ENCODE results near the gene TTC23. TPM values are rescaled to one million over a fixed set of nuclear protein-coding genes. Genes with fewer than 3 reads are reported as not detected.

The TTC23 gene
- polyA plus RNA-seq, 1 donor from 2014 or later, result 0.99 TPM

DNA sequence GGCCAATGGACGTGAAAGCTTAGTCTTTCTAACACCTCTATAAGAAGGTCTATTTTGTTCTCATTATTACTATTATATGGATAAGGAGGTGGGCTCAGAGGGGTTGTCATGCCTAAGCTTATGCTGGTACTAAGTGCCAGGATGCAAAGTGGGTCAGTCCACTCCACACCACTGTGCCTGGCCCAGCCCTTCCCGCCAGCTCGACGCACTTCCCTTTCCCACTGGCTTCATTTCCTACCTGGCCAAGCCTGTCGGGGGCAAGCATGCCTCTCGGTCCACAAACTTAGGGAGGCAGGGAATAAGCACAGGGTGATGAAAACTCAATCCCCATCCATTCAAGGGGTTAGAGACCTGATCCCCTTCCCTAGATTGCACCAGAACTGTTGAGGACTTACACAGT lies 150.4 kb downstream of the TTC23 start:
- peaks cover 42% of the 10 kb centered on the region for H3K27me3 Mint-ChIP-seq
- peak overlapping the region in 1 of 4 donors; percentile 41 for H3K4me3 Mint-ChIP-seq
- H3K9me3 Mint-ChIP-seq, result no peaks in the 10 kb centered on the region

DNA sequence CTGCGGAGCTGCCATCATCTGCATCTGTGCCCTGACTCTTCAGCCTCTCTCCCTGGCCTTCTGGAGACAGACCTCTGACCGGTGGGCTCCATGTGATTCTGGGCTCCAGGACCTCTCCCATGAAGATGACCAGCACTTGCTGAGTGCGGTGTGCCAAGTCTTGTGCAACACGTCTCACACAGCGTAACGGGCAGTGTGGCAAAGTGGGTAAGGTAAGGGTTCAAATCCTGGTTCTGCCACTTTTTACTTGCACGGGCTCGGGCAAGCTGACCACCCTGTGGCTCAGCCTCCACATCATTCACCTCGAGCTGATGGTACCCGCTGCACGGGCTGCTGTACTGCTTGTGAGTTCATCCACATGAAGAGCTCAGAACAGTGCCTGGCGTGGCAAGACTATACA lies 151.0 kb downstream of the TTC23 start:
- H3K36me3 Mint-ChIP-seq, result no peaks in the 10 kb centered on the region
- H3K9me3 Mint-ChIP-seq, result no peaks in the 10 kb centered on the region
- H3K27me3 Mint-ChIP-seq, result peaks cover 38% of the 10 kb centered on the region
- no peak overlapping the region for H3K4me3 Mint-ChIP-seq
- H3K27ac Mint-ChIP-seq, result no peak overlapping the region
- peaks cover 2 to 5% (median 3%) of the 10 kb centered on the region in 3 donors for H3K4me1 Mint-ChIP-seq

More for the DNA sequence above, 150.4 kb downstream of the TTC23 start:
- H3K36me3 Mint-ChIP-seq, result no peaks in the 10 kb centered on the region
- H3K27ac Mint-ChIP-seq, result no peak overlapping the region
- peaks cover 2 to 9% (median 3%) of the 10 kb centered on the region in 3 donors for H3K4me1 Mint-ChIP-seq

DNA sequence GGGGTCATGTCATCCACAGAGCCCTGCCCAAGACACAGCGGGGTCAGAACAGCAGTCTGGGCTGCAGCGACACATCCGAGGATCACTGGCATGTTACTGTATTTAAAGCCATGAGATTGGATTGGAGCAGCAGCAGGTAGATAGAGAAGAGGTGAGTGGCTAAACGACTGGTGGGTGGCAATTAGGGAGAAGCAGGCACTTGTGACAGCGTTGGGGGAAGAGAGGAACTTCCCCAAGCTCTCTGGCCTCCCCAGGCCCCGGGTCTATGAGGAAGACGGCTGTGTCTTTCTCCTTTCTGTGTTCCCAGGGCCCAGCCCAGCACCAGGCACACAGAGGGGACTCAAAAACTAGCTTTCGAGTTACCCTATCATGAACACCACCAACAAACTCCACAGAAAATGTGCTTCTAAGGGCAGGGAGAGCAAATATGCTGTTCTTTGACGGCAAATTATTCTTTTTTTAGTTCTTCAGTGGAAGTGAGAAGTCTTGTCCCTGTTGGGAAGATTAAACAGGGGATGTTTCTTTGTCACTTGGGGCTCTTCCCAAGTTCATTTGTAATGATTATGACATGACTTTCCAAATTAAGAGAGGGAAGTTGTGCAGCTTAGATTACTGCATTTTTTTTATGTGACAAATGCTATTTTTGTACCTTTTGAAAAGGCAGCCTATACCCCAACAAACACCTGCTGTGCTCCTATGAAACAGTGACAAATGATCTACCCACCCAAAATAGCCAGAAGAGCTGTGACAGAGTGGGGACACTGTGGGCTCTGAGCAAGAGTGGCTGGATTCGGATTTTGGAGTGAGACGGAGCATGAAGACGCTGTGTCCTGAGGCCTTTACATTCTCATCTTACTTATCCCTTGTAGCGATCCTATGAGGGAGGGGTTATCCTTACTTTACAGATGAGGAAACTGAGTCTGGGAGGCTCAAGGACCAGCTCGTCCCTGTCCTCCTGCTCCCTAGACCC lies 151.7 kb downstream of the TTC23 start:
- Mint-ChIP-seq H3K36me3 (no peaks in the 10 kb centered on the region), H3K4me1 (peaks cover 2 to 4% (median 3%) of the 10 kb centered on the region in 3 donors), H3K4me3 (no peak overlapping the region), H3K27me3 (peaks cover 36% of the 10 kb centered on the region), H3K9me3 (no peaks in the 10 kb centered on the region), H3K27ac (no peak overlapping the region)

DNA sequence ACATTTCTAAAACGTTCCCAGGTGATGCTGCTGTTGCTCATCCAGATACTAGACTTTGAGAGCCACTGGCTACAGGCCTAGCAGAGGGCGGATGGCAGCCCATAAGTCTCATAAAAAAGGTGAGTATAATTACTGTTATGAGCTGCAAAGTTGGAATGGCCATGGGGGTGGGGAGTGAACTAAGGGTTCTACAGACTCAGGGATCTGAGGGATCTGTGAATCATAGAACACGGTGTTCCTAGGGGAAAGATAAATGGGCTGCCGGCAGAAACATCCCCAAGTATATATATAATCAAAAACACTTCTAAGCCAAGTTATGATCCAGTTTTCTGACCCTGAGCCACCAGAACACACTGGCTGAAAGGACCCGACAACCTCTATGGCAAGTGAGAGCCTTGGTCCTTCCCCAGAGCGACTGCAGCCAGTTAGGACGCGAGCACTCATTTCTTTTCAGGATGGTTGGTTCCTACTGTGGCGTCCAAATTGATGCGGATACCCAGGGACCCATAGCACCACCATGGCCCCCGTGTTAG lies 152.4 kb downstream of the TTC23 start:
- H3K4me3 Mint-ChIP-seq, result no peak overlapping the region
- peaks cover 2 to 4% (median 3%) of the 10 kb centered on the region in 3 donors for H3K4me1 Mint-ChIP-seq

DNA sequence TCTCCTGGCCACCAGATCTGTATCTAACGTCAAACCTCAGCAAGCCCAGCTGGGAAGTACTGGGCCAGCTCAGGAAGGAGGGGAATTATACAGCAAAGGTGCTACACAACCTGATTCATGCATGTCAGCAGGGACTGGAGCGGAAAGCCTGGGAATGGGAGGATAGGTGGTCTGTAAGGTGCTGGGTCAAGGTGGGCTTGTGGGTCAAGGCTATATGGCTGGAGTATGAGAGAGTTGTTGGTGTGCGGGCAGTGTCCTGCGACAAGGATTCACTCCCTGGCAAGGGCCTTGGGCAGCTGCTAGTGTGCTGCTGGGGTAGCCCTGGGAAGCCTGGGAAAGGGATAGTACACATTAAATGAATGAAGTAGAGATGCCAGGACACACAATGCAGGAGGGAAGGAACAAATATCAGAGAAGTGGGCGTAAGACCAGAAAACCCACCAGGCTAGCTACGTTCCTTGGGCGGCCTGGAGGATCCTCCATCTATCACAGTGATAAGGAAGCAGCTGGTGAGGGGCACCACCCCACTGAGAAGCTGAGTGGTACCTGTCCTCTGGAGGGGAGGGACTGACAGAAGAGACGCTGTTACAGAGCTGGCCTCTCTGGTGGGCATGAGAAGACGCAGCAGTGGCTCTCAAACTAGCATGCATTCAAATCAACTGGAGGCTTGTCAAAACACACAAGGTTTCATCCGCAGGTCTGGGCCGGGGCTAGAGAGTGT lies 153.0 kb downstream of the TTC23 start:
- Mint-ChIP-seq H3K27me3 (peaks cover 26% of the 10 kb centered on the region), H3K9me3 (no peaks in the 10 kb centered on the region), H3K27ac (no peak overlapping the region), H3K4me1 (peaks cover 2 to 4% (median 3%) of the 10 kb centered on the region in 3 donors), H3K4me3 (no peak overlapping the region), H3K36me3 (no peaks in the 10 kb centered on the region)

More for the DNA sequence above, 152.4 kb downstream of the TTC23 start:
- Mint-ChIP-seq H3K36me3 (no peaks in the 10 kb centered on the region), H3K27me3 (peaks cover 31% of the 10 kb centered on the region), H3K27ac (no peak overlapping the region), H3K9me3 (no peaks in the 10 kb centered on the region)

DNA sequence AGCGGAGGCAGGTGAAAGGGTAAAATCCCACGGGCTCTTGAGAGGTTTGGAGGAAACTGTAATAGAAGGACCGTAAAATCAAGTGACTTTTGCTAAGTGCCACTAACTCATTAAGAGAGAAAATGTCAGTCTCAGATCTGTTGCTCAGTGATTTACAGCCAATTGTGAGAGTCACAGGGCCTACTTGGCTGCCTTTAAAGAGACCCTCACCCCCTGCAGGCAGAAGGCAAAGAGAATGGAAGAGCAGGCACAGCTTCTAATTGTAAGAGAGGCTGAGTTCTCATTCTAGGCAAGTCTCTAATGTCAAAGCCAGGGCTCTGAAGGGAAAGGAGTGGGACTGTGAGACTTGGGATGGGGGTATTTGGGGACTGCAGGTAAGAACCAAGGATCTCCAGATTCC lies 153.8 kb downstream of the TTC23 start:
- Mint-ChIP-seq H3K27ac (no peak overlapping the region), H3K36me3 (no peaks in the 10 kb centered on the region), H3K27me3 (peaks cover 25% of the 10 kb centered on the region), H3K4me3 (no peak overlapping the region), H3K9me3 (no peaks in the 10 kb centered on the region), H3K4me1 (peaks cover 4 to 6% (median 5%) of the 10 kb centered on the region in 3 donors)

DNA sequence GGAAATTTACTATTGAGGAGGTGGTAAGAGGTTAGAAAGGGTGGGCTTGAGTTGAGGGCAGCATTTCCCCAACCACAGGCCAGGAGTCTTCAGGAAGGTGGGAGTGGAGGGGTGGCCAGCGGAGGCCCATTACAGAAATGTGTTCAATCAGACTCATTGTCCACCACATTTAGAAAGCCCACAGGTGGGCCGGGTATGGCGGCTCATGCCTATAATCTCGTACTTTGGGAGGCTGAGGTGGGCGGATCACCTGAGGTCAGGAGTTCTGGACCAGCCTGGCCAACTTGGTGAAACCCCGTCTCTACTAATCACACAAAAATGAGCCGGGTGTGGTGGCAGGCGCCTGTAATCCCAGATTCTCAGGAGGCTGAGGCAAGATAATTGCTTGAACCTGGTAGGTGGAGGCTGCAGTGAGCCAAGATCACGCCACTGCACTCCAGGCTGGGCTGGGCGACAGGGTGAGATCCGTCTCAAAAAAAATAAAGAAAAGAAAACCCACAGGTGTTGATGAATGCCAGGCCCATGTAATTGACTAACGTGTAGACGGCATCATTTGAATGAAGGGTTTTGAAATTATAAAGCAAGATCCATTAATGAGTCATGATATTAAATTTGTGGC lies 156.7 kb downstream of the TTC23 start:
- no peaks in the 10 kb centered on the region for H3K9me3 Mint-ChIP-seq
- H3K27me3 Mint-ChIP-seq, result peaks cover 4% of the 10 kb centered on the region
- H3K4me3 Mint-ChIP-seq, result no peak overlapping the region
- peaks cover 11 to 12% (median 12%) of the 10 kb centered on the region in 3 donors for H3K4me1 Mint-ChIP-seq
- H3K36me3 Mint-ChIP-seq, result peaks cover 3% of the 10 kb centered on the region
- H3K27ac Mint-ChIP-seq, result no peak overlapping the region

DNA sequence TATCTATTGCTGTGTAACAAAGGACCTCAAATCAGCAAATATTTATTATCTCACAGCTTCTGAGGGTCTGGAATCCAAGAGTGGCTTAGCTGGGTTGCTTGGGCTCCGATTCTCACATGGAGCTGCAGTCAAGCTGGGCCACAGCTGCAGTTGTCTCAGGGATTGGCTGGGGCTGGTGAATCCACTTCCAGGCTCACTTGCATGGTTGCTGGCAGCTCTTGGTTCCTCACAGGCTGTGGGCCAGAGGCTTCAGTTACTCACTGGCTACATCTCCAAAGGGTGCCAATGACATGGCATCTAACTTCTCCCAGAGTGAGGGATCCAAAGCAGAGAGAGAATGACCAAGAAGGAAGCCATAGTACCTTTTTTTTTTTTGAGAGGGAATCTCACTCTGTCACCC lies 158.4 kb downstream of the TTC23 start:
- H3K36me3 Mint-ChIP-seq, result peaks cover 3% of the 10 kb centered on the region
- H3K4me3 Mint-ChIP-seq, result peak overlapping the region in 1 of 4 donors; percentile 87
- no peak overlapping the region for H3K27ac Mint-ChIP-seq

DNA sequence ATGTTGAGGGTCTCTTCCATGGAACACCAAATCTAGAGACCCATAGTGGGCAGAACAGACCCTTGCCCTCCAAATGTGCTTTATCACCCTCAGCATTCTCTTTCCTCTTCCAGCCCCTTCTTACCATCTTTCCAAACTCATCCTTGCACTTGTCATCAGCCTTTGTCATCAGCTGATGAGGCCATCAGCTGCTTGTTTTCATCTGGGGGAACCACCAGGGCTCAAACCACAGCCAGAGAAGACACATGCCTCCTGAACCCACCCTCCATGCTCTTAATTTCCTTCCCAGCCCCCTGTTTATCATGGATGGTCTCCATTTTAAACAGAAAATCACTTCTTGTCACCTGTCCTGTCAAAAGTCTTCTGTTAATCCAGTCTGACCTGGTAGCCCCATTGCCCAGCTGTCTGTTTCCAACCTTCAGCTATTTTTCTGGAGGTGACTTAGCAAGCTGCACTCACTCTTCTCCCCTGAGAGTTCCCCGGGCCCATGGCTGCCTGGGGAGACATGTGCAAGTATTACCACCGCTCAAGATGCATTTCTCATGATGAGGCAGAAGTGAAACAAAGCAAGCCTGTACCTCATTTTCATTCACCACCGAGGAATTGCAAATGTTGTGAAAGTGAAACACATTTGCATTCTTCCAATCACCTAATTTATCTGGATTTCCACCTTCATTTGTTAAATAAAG lies 159.2 kb downstream of the TTC23 start:
- Mint-ChIP-seq H3K4me1 (peaks cover 11 to 12% (median 12%) of the 10 kb centered on the region in 3 donors), H3K27me3 (no peaks in the 10 kb centered on the region), H3K36me3 (peaks cover 3% of the 10 kb centered on the region), H3K9me3 (no peaks in the 10 kb centered on the region), H3K27ac (peak overlapping the region in 2 of 3 donors; percentile 21 to 88), H3K4me3 (peak overlapping the region in 3 of 4 donors; percentile 18 to 87 (median 40))

More for the DNA sequence above, 158.4 kb downstream of the TTC23 start:
- Mint-ChIP-seq H3K27me3 (no peaks in the 10 kb centered on the region), H3K4me1 (peaks cover 11 to 12% (median 12%) of the 10 kb centered on the region in 3 donors), H3K9me3 (no peaks in the 10 kb centered on the region)

DNA sequence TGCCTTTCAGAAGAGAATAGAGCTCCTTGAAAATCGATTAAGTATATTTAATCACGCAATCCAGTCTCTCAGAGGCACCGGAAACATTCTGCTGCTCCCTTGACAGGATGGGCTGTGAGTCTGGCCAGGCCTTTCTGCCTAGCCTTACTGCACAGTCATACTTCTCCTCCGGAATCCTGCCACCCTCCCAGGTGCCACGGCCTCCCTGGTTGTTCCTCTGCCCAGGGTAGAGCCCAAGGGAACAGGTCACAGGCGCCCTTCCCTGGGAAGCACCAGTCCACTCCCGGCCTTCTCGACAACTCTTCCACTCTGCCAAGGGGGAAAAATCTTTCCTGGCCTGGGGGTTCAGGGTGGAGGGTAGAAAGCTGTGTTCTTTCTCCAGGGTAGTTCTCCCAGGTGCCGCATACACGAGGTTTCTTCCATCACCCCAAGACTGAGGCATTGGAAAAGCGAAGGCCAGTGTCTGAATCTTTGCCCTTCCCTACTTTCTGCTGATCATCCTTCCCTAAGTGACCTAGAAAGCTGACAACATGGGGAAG lies 161.9 kb downstream of the TTC23 start:
- Mint-ChIP-seq H3K9me3 (peaks cover 0 to 3% (median 2%) of the 10 kb centered on the region in 3 donors), H3K4me1 (peaks cover 11 to 12% (median 12%) of the 10 kb centered on the region in 3 donors), H3K27ac (no peak overlapping the region), H3K36me3 (peaks cover 3% of the 10 kb centered on the region), H3K4me3 (no peak overlapping the region), H3K27me3 (peaks cover 4% of the 10 kb centered on the region)

DNA sequence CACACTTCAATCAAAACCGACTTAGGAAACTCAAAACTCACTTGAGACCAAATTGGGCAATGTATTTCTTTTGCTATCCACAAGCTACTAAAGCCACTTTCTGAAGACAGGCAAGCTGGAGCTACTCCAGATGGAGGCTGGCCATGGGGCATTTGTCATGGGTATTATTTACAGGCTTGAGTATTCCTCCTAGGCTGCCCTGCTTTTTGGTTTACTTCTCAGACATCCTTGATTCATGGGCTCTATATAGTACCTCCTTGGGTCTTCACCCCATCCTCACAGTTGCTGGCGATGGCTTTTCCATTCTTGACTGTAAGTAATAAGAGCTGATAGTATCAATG lies 163.1 kb downstream of the TTC23 start:
- Mint-ChIP-seq H3K36me3 (peaks cover 3% of the 10 kb centered on the region), H3K27ac (no peak overlapping the region), H3K4me1 (peaks cover 11 to 12% (median 12%) of the 10 kb centered on the region in 3 donors), H3K4me3 (no peak overlapping the region), H3K9me3 (peaks cover 0 to 3% (median 2%) of the 10 kb centered on the region in 3 donors), H3K27me3 (peaks cover 4% of the 10 kb centered on the region)

Data from IgD-negative memory B cell (primary cell).